HG02759 (cell line): ENCODE data around the gene CD300H.
"Not testable (repeated sequence)": the region's sequence is repeated elsewhere in the genome, so short reads cannot be mapped to it uniquely, and the experiment has no call there.

Experiments
- ATAC-seq: cut with Tn5 transposase; IDR thresholded peaks from one replicate; pipeline ENCODE4 v1.9.1; 2021; ENCODE audit warnings: mild to moderate bottlenecking, moderate library complexity; ENCODE audit not compliant: unreplicated experiment

CD300H gene

DNA sequence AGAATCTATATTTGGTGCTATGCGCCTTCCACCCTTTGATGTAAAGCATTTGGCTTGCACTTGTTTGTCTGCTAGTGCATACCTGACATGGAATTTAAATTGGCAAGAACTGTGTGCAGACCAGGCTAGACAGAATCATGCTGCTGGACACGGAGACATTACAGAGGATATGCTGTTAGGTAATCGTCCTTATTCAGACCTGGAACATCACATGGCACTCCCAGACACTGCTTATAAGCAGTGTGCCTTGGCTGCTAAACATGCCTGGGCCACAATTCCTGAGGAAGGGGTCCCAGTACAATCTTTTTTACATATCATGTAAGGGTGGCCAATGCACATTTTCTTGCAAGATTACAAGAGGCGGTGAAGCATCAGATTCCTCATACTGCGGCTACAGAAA is 18.4 kb upstream of the CD300H start:
- ATAC-seq, result no peak

DNA sequence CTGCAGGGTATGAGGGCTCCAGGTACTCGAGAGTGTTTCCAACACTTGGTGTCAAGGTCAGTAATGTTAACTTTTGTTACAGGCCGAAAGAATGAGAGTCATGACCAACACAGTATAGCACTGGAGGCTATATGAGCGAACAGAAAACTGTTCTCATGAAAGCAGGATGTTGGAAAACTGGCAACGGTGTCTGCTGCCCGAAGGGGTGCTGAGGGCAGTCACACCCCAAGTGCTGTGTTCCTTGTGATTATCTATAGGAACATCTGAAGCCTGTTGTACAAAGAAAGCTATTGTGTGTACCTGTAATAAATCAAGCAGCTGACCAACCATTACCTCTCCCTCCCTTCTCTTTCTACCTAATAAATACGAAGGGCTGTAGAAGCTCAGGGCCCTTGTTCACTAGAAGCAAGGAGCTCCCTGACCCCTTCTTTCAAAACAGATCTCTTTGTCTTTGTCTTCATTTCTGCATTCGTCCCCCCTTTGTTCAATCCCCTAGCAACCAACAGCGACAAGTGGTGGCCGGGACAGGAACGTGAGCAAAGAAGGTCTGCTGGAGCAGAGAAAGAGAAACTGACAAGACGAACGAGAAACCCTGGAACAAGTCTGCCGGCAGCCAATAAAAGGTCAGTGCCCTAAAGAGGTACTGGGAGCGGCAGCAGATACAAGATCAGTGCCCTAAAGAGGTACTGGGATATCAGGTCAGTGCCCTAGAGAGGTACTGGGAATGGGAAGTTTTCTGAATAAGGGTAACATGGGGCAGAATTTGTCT is 17.2 kb upstream of the CD300H start:
- no peak for ATAC-seq

DNA sequence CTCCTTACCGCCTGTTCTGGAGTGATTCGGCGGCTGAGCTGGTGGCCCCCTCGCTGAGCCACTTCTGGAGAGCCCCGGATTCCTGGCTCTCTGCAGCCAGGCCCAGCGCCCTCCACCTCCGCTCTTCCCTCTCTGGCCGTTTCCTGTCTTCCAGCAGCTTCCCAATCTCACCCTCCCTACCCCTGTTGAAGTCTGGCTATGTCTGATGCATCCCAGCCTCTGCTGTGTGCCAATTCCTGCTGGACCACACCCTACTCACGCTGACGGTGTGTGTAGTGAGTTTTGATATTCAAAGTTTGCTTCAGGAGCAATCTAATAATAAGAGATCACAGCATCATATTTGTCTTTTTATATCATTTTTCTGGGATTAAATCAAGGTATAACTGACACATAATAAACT is 15.3 kb upstream of the CD300H start:
- ATAC-seq, result no peak

DNA sequence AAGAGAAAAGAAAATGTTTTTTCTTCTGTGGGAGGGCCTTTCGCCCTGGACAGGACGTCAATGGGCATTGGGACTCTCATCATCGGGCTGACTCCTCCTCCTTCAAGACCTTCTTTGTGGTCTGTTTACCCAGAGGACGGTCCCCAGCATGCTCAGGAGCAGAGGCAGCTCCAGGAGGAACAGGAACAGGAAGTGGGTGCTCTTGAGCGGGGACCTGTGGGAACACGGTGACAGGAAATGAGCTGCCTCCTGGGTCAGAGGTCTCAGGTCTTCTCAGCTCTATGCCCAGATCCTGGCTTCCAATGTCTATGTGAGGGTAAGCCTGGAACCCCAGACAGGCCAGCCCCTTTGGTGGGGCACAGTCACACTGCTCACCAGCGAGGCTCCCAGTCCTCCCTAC is 12.6 kb upstream of the CD300H start:
- no peak for ATAC-seq

DNA sequence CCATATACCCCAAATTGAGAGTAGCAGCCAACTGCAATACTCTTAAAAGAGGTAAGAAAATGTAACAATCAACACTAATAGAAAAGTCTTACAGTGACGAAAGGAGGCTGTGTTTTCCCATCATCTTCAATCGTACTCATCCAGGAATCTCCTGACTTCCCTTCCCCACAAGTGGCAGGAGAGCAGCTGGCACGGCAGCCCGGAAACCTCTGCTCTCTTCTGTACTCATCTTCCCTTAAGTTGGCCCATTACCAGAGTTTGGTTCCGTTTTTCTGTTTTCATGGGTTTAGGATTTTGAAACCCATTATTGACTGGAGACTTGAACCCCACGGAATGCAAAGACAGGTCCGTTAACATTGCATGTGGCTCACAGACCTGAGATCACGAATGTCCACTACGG is 11.7 kb upstream of the CD300H start:
- no peak for ATAC-seq

DNA sequence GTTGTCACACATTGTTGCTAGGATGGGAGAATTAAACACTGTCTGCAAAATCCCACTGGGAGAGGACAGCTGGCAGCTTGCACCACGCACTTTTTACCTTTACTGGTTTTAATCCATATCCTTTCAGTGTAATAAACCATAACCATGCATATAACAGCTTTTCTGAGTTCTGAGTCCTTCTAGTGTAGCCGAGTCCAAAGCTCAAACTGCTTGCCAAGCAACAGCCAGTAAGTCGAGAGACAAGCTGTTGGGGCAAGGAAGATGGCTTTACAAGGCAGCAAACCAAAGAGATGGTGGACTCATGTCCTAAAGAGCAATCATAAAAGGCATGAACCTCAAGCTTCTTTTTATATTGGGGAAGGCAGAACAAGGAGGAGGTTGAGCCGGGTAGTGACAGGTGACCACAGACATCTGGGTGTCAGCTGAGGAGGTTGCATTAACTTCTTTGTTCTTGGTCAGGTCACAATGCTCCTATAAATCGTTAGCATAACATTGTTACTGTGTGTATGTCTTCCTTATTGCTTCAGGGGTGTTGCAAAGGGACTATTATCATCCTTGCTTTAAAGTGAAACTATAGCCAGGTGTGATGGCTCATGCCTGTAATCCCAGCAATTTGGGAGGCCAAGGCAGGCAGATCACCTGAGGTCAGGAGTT is 7.3 kb upstream of the CD300H start:
- ATAC-seq, result no peak

DNA sequence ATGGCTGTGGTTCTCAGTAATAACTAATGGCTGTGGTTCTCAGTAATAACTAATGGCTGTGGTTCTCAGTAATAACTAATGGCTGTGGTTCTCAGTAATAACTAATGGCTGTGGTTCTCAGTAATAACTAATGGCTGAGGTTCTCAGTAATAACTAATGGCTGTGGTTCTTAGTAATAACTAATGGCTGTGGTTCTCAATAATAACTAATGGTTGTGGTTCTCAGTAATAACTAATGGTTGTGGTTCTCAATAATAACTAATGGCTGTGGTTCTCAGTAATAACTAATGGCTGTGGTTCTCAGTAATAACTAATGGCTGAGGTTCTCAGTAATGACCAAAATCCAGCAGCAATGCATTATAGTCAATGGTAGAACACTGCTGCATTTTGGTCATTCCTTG is 6.3 kb upstream of the CD300H start:
- ATAC-seq, result not testable (repeated sequence)

DNA sequence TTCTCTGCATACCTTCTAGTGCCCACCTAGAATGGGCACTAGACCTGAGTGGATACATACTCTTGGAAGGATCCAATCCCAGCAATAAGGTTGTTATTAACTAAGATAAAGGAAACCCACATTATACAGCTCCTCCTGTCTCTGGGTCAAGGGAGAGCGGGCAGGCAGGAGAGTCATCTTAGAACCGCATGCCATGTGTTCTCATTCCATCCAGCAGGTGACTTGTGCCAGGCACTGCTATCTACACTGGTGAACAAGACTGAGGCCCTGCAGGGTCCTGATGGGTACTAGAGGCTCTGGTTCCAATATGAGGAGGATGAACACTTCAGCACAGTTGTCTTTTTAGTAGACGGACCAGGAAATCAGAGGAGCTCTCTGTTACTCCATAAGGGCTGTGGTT is 5.9 kb upstream of the CD300H start:
- ATAC-seq, result no peak

DNA sequence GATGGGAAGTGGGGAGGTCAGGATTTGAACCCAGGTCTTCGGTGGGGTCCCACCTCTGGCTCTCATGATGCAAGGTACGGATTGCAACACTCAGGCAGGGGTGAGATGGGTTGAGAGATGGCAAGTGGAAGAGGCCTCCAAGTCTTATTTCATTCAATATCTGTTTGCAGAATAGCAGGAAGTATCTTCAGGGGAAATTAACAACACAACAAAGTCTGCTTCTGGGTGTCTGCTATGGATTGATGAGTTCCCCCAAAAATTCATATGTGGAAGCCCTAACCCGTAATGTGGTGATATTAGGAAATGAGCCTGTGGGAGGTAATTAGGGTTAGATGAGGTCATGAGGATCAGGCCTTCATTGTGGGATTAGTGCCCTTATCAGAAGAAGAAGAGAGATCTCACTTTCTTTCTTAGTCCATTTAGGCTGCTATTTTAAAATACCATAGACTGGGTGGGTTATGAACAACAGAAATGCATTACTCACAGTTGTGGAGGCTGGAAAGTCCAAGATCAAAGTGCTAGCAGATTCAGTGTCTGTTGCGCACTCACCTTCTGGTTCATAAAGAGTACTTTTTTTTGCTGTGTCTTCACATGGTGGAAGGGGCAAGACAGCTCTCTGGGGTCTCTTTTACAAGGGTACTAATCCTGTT is 4.4 kb upstream of the CD300H start:
- ATAC-seq, result no peak

DNA sequence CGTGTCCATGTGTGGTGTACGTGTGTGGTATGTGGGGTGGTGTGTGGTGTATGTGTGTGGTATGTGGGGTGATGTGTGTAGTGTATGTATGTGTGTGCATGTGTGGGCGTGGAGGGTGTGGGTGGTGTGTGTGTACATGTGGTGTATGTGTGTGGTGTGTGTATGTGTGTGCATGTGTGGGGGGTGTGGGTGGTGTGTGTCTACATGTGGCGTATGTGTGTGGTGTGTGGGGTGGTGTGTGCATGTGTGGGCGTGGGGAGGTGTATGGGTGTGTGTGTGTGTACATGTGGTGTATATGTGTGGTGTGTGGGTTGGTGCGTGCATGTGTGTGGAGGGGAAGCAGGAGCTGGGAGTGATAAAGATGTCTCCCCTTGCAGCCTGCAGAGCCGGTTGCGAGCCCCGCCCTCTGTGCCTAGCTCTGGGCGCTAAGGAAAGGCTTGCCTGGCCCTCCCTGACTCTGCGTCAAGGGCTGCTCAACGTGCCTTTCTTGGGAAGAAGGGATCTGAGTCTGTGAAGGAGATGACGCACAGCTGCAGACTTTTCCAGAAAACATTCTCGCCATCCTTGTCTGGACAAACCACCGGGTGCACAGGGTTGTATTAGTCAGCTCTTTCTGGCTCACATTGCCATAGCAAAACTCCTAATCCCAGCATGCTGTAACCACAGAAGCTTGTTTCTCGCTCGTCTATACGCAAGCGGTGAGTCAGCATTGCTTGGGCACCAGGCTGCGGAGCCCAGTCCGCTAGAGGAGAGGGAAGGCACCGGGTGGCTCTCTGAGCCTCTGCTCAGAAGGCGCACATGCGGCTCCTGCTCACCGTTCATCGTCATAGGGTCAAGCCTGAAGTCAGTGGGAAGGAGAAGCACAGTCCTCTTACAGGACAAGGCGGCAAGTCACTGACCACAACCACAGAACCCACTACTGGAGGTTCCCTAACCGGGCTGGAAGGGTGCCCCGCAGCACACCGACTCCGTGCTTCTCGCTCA is 2.0 kb upstream of the CD300H start:
- no peak for ATAC-seq

DNA sequence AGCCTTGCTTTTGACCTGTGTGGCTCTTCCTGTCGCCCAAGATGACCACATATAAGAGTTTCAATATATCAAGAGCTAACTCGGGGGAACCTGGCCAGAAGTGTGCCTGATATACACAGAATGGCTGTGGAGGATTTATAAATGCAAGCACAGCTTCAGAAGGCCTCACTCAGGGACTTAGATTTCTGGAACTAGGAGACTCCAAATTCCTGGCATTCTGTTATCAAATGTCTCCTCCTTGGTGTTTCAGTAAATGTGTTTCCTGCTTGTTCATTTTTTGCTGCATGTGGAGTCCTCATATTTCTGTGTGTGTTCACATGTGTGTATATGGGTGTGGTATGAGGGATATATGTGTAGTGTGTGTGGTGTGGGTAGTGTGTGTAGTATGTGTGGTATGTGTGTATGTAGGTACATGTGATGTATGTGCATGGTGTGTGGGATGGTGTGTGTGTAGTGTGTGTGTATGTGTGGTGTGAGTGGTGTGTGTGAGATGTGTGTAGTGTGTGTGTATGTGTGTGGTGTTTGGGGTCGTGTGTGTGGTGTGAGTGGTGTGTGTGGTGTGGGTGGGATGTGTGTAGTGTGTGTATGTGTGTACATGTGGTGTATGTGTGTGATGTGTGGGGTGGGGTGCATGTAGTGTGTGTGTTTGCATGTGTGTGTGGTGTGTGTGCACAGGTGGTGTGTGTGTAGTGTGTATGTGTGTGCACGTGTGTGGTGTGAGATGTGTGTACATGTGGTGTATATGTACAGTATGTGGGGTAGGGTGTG is 981 bp upstream of the CD300H start:
- ATAC-seq, result no peak

DNA sequence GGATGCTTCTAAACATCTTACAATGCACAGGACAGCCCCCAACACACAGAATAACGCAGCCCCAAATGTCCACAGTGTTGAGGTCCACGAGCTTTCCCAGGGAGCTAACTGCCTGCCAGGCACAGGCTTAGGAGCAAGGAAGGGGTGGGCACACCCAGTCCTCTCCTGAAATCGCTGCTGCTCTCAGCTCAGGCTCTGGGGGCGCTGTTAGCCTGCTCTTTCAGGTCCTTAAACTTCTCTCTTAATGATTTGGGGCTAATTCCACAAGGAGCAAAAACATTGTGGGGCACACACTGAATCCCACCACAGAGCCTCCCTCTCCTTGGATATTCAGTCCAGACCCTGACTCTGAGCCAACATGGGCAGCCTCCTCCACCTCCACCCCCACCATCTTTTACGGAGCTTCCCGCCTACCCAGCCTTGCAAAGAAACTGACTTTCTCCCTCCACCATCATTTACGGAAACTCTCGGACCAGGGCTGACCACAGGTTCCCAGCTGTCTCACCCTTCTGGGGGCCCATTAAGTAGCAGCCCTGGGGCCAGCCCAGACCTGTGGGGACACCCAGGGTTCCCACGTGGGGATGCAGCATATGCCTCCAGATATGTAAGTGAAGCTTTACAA is 1.1 kb downstream of the CD300H start:
- ATAC-seq, result no peak

DNA sequence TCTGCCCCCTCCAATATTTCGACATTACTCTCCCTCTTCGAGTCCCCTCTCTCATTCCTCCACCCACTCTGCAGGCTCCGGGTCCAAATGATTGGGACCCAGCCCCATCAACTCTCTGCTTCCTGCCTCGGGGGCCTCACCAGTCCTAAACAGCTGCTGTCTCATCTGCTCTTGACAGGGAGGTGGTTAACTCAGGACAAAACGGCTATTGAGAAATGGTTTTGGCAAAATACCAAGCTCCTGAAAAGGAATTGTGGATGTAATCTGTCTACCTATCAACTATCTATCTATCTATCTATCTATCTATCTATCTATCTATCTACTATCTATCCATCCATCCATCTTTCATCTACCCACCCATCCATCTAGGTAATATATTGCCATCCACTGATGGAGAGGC is 2.2 kb downstream of the CD300H start:
- no peak for ATAC-seq

DNA sequence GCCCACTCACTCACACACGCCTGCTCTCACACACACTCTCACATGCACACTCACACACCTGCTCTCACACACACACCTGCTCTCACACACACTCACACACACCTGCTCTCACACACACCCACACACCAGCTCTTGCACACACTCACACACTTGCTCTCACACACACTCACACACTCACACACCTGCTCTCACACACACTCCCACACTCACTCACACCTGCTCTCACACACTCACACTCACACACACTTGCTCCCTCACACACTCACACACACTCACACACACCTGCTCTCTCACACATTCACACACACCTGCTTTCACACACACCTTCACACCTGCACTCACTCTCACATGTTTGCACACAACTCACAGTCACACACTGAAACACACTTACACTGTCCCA is 4.0 kb downstream of the CD300H start:
- ATAC-seq, result no peak

DNA sequence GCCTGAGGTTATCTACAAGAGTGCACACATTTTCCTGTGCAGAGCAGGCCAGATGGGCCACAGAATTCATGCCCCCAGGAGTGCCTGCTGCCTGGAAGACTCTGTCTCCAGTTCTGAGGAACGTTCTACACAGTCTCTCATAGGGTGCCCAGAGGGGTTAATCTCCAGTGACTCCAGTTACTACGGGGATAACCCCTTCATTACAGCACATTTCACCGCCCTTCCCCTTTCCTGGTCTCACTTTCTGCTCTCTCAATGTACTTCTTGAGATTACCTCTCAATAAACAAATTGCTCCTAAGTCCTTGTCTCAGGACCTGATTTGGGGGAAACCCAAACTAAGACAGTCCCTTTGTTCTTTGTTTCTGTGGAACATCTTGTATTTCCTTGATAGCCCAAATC is 5.7 kb downstream of the CD300H start:
- ATAC-seq, result no peak

DNA sequence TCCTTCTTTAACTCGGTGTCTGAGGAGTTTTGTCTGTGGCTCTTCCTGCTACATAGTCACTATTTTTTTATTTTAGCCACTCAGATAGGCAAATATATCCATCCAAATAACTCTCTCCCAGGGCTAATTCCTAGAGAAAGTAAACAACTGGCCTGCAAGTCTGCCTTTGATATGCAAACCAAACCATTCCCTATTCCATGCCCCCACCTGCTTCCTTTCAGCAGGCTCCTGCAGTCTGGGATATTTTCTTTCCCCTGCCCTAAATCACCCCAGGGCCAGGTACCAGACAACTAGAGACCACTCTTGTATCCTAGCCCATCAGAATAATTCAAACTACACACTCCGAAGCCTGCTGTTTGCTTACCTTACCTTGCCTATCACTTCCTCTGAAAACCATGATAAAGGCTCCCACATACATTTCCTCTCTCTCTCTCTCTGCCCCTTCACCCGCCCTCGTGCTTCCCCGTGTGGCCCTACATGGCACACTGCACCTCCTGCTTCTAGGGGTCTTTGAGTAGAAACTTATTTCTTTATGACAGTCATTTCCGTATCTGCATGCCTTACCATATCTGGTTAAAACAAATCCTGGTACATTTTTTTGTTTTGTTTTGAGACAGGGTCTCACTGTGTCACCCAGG is 8.3 kb downstream of the CD300H start:
- ATAC-seq, result no peak

DNA sequence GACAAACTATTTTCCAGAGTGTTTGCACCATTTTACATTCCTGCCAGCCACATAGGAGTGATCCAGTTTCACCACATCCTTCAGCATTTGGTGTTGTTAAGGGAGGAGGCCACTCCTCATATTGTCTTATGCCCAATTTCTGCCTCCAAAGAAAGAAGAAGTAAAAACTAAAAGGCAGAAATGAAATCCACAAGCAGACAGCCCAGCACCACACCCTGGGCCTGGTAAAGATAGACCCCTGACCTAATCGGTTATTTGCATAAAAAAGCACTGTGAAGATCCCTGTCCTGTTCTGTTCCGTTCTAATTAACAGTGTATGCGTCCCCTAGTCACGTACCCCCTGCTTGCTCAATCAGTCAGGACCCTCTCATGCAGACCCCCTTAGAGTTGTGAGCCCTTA is 8.9 kb downstream of the CD300H start:
- ATAC-seq, result not testable (repeated sequence)

DNA sequence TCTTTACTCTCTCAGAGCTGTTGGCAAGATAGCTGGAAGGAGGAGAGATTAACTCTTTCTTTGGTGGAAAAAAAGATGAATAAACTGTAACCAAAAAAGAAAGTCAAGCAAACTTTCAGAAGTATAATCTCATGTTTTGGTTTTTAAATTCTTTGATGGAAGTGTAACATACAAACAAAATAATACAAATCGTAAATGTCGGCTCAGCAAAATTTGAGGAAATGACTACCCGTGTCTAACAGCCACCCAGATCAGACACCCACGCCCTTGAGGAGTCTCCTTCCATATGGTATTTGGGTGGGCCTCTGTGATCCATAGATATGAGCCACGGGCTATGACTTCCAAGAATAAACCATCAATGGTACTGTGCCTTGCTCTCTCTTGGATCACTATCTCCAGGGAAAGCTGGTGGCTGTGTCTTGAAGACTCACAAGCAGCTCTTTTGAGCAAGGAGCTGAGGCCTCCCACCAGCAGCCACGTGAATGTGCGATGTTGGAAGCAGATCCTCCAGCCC is 11.8 kb downstream of the CD300H start:
- no peak for ATAC-seq

DNA sequence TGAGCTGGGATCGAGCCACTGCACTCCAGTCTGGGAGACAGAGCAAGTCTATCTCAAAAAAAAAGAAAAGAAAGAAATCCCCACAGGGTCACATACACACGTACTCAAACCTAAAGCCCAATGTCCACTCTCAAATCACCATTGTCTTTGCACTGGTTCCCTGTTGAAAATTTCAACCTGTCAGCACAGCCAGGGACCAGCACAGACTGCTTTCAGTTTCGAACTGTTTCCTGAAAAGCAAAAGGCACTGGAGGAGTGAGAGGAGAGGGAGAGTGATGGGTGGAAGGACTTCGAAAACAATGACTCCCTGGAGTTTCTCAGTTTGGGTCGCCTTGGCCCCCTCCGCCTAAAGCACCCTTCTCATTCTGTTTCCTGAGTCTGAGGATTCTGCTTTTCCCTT is 12.4 kb downstream of the CD300H start:
- ATAC-seq, result no peak
